Peyer's patch (tissue), 4 donors: ENCODE measurements around the gene NFKBIE. TPM values are rescaled to one million over a fixed set of nuclear protein-coding genes. Genes with fewer than 3 reads are reported as not detected.

Source experiments
- DNase-seq, 3 donors: peaks; one replicate each; pipeline ENCODE4 v3.0.0-alpha.2; 2017 to 2019
- H3K27ac ChIP-seq, 4 donors: fragments of 200-600 bp; sonication (generic); one replicate each; pipeline ENCODE4 v1.5.1; 2016 to 2019
- H3K27me3 ChIP-seq, 2 donors: fragments of 200-600 bp; sonication (generic); one replicate each; pipeline ENCODE4 v1.5.1; 2019
- H3K36me3 ChIP-seq, 3 donors: fragments of 200-600 bp; sonication (generic); one replicate each; pipeline ENCODE4 v1.5.1; 2016 to 2019
- H3K4me1 ChIP-seq, 4 donors: fragments of 200-600 bp; sonication (generic); one replicate each; pipeline ENCODE4 v1.5.1; 2016 to 2019
- H3K4me3 ChIP-seq, 4 donors: fragments of 200-600 bp; sonication (generic); 1 replicate in 3 of 4; 2 replicates in 1 of 4; pipeline ENCODE4 v1.5.1; 2016 to 2019; ENCODE audit warnings: mild to moderate bottlenecking in 1 of 4
- H3K9me3 ChIP-seq, 4 donors: fragments of 200-600 bp; sonication (generic); one replicate each; pipeline ENCODE4 v1.5.1; 2016 to 2019; ENCODE audit warnings: mild to moderate bottlenecking in 1 of 4
- POLR2A ChIP-seq, 2 donors: fragments of 450-650 bp; IDR thresholded peaks; one replicate each; pipeline ENCODE4 v1.5.1; 2017; ENCODE audit warnings: antibody characterized with exemption in 2 of 2, mild to moderate bottlenecking in 2 of 2, moderate library complexity in 2 of 2
- total RNA-seq, 4 donors: library from RNA; depleted of rRNA; stranded (reverse); fragments of >200 nt; gene quantifications; one replicate each; pipeline ENCODE4 v1.1.0, GENCODE V29; 2016
- TF ChIP-seq, protein P1 (sequence below), 6 experiments: fragments of 450-650 bp in 4 of 6; fragments of 200-600 bp in 2 of 6; sonication (generic) in 1 of 6; IDR thresholded peaks; one replicate each; pipeline ENCODE4 v1.5.1; 2017 to 2019; ENCODE audit warnings: antibody characterized with exemption in 6 of 6, mild to moderate bottlenecking in 3 of 6, moderate library complexity in 1 of 6

The NFKBIE gene
- total RNA-seq, 4 donors from 2014 or later = 16.9 to 36.3 (median 24.9) TPM

DNA sequence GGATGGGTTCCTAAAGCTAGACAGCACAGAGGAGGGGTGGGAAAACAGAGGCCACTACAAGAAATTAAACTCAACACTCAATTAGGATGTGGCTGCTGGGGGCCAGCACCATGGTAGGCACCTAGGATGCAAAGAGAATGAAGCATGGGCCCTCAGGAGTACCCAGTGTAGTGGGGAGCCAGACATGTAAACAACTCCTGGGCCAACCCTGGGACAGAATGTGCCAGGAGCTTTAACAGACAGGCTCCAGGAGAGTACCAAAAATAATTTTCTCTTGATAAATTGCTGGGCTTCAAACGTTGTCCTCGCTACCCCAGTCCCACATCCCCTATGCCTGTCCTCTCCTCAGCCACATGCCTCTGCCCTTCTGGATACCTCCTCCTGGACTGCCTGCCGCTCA is 6.6 kb upstream of the NFKBIE start:
- Histone ChIP-seq H3K4me1 (peaks cover 0 to 21% (median 3%) of the 10 kb centered on the region in 4 donors), H3K27me3 (peaks cover 0 to 32% of the 10 kb centered on the region in 2 donors)
- no peak for DNase-seq

DNA sequence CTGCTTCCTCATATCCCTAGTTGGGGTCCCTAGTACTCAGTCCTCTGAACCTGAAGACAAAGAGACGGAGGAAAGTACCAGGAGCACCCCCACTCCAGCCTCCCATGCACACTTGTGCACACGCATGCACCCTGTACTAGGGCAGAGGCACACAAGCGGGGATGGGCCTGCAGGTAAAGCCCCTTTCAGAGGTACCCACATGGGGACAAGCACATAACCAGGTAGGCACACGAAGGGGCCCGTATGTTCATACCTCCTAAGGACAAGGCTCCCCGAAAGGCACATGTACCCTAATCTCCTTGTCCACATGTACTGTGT is 6.0 kb upstream of the NFKBIE start:
- Histone ChIP-seq H3K9me3 (no peaks in the 10 kb centered on the region), H3K27me3 (peaks cover 0 to 31% of the 10 kb centered on the region in 2 donors), H3K27ac (no peak overlapping the region), H3K4me1 (peaks cover 0 to 19% (median 3%) of the 10 kb centered on the region in 4 donors), H3K4me3 (no peak overlapping the region), H3K36me3 (no peaks in the 10 kb centered on the region)
- TF ChIP-seq, protein P1, sequence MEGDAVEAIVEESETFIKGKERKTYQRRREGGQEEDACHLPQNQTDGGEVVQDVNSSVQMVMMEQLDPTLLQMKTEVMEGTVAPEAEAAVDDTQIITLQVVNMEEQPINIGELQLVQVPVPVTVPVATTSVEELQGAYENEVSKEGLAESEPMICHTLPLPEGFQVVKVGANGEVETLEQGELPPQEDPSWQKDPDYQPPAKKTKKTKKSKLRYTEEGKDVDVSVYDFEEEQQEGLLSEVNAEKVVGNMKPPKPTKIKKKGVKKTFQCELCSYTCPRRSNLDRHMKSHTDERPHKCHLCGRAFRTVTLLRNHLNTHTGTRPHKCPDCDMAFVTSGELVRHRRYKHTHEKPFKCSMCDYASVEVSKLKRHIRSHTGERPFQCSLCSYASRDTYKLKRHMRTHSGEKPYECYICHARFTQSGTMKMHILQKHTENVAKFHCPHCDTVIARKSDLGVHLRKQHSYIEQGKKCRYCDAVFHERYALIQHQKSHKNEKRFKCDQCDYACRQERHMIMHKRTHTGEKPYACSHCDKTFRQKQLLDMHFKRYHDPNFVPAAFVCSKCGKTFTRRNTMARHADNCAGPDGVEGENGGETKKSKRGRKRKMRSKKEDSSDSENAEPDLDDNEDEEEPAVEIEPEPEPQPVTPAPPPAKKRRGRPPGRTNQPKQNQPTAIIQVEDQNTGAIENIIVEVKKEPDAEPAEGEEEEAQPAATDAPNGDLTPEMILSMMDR (IDR thresholded peaks at IDR 0.05) = no peak
- no peak for TF ChIP-seq POLR2A (IDR thresholded peaks at IDR 0.05)
- no peak for DNase-seq

More for the DNA sequence above, 6.6 kb upstream of the NFKBIE start:
- TF ChIP-seq POLR2A (IDR thresholded peaks at IDR 0.05) = no peak
- TF ChIP-seq, protein P1 (IDR thresholded peaks at IDR 0.05) = no peak
- Histone ChIP-seq H3K27ac (no peak overlapping the region), H3K36me3 (no peaks in the 10 kb centered on the region), H3K4me3 (no peak overlapping the region), H3K9me3 (no peaks in the 10 kb centered on the region)

DNA sequence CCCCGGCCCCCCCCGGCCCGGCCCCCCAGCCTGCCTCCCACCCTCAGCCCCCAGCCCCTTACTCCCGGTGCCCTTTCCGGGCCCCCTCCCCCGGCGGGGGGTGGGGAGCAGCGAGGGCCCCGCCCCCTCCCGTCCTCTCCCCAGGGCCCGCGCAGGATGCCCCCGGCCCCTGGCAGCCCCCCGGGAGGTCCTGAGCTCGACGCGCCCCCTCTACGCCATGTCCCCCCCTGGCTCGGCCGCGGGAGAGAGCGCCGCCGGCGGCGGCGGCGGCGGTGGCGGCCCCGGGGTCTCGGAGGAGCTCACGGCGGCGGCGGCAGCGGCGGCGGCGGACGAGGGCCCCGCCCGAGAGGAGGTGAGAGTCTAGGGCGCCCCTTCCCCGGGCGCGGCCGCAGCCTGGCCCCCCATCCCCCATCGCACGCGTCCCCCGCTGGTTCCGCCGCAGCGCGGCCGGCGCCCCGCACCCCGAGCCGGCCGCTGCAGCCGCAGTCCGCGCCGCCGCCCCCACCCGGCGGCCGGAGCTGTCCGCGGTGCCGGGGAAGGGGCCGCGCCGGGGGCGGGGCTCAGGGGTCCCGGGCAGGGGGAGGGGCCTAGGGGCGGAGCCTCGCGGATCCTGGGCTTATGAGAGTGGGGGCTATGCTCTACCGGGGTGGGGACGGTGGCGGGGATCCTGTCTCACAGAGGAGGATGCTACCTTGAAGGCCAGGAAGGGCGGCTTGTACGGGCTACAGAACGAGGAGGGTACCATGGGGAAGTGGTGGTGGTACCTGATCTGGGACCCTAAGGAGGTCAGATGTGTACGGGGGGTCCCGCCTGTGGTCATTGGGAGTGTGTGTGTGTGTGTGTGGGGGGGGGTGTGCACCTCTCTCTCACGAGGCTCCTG is 5.4 kb upstream of the NFKBIE start:
- peak overlapping the region; percentile 23 to 58 (median 49) for H3K4me3 ChIP-seq
- no peak for DNase-seq
- no peak for TF ChIP-seq POLR2A (IDR thresholded peaks at IDR 0.05)
- TF ChIP-seq, protein P1 (IDR thresholded peaks at IDR 0.05) = no peak
- peaks cover 0 to 13% (median under 1%) of the 10 kb centered on the region in 4 donors for H3K4me1 ChIP-seq
- no peaks in the 10 kb centered on the region for H3K9me3 ChIP-seq
- peaks cover 0 to 25% of the 10 kb centered on the region in 2 donors for H3K27me3 ChIP-seq
- H3K36me3 ChIP-seq = no peaks in the 10 kb centered on the region
- H3K27ac ChIP-seq = no peak overlapping the region

DNA sequence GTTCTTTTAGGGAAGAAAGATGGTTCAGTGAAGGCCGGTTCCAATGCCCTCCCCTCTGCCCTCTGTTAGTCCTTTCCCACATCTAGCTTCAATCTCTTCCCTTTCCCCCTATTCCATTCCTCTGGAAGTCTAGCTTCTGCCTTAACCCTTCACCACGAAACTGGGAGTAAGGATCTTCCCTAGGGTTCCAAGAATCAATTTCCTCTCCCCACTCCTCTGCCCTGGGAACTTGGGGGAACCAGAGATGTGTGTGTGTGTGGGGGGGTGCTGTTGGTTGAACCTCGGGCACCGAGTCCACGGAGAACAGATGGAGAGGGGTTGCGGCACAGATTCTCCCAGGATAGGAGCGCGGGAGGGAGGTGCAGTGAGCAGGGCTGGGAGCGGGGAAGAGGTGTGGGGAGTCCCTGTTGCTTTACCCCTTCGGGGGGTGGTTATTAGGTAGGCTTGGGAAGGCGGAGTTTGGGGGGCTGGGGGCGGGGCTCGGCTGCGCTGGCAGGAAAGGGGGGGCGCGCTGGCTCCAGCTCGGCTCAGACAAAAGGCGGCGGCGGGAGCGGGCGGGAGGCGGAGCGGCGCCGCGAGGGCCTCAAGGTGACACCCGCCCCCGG is 4.7 kb upstream of the NFKBIE start, which contains the start of gene TMEM151B:
TSS of gene TMEM151B (plus strand) at position 530 of the 605 bp plus-strand sequence. CDS start 293 bp downstream, outside the sequence.
- H3K9me3 ChIP-seq = no peaks in the 10 kb centered on the region
- peaks cover 0 to 19% of the 10 kb centered on the region in 2 donors for H3K27me3 ChIP-seq
- no peak within 1 kb of the TSS for H3K27ac ChIP-seq
- H3K36me3 ChIP-seq = no peaks in the 10 kb centered on the region
- TF ChIP-seq, protein P1 (IDR thresholded peaks at IDR 0.05) = no peak
- TF ChIP-seq POLR2A (IDR thresholded peaks at IDR 0.05) = no peak
- peaks cover 0 to 9% (median 0%) of the 10 kb centered on the region in 4 donors for H3K4me1 ChIP-seq
- no peak for DNase-seq
- H3K4me3 ChIP-seq = peak within 1 kb of the TSS; percentile 23 to 58 (median 49)

DNA sequence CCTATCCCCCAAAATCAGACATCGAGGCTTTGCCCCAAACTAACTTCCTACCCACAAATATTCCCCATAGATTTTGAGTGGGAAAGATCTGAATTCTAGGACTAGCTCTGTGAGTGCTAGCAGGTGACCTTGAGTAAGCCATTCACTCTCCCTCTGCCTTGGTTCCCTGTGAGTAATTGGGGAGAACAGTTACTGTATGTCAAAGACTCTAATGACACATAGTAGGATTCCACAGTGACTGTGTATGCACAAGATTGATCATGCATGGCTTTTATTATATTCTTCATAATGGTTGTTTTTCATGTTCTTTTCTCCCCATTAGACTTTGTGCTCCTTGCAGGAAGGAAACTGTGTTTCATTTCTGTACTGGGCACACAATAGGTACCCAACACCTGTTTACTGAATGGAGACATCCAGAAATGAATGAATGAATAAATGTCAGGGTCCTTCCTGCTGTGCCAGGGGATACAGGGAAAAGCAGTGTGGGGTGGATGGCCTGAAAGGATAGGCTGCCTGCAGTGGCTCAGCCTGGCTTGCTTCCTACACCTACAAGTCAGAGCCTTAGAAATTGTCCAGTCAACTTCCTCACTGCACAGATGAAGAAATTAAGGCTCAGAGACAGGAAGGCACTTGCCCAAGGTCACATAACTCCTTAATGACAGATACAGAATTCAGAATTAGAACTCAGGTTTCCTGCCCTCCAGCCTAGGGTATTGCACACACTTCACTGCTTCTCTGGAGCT is 4.0 kb upstream of the NFKBIE start:
- Histone ChIP-seq H3K27ac (no peak overlapping the region), H3K4me1 (peaks cover 0 to 14% (median 0%) of the 10 kb centered on the region in 4 donors), H3K9me3 (no peaks in the 10 kb centered on the region), H3K4me3 (no peak overlapping the region), H3K27me3 (peaks cover 0 to 19% of the 10 kb centered on the region in 2 donors), H3K36me3 (no peaks in the 10 kb centered on the region)
- TF ChIP-seq, protein P1 (IDR thresholded peaks at IDR 0.05) = no peak
- TF ChIP-seq POLR2A (IDR thresholded peaks at IDR 0.05) = no peak
- DNase-seq = no peak
